ENCODE results near the gene ZC3HAV1. TPM values are rescaled to one million over a fixed set of nuclear protein-coding genes. Genes with fewer than 3 reads are reported as not detected.
"Not testable (repeated sequence)": the region's sequence is repeated elsewhere in the genome, so short reads cannot be mapped to it uniquely, and the experiment has no call there.

ZC3HAV1 gene
- total and polyA plus RNA-seq, 5 donors from 2014 or later, result 122 to 220 (median 154) TPM

DNA sequence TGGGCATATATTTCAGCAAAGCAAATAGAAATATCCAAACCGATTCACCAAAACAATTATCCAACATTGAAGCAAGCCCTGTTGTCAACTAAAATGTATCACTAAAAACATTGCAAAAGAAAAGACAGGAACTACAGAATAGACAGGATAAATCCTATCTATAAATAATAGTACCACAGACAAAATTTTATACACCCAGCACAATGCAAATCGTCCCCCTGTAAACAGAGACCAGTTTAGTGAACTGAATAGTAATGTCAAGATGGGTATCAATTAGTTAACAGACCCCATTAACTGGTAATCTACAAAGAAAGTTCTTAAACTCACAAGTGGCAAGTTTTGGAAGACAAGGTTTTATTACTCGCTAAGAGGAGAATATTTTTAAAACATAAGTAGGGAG, 4.0 kb downstream of the ZC3HAV1 start:
- peaks cover 39% of the 10 kb centered on the region for H3K4me1 ChIP-seq (ENCODE audit: control insufficient read depth, insufficient read depth, low read length, poor library complexity, severe bottlenecking)
- no peaks in the 10 kb centered on the region for H3K9me3 ChIP-seq (ENCODE audit: control insufficient read depth in 2 of 2, low read length in 2 of 2)
- peaks cover 0 to 3% (median 0%) of the 10 kb centered on the region in 7 donors for H3K9me3 Mint-ChIP-seq
- DNase-seq, result no peak
- peaks cover 2% of the 10 kb centered on the region for H3K36me3 ChIP-seq (ENCODE audit: control insufficient read depth, insufficient read depth, low read length)
- H3K27ac Mint-ChIP-seq, result peak overlapping the region; percentile 48 to 97 (median 83)
- no peak for ATAC-seq (ENCODE audit: low read depth in 2 of 2)
- H3K27me3 Mint-ChIP-seq, result no peaks in the 10 kb centered on the region
- peak overlapping the region; percentile 98 for H3K27ac ChIP-seq (ENCODE audit: insufficient read depth, low read length, poor library complexity, severe bottlenecking)
- H3K4me3 ChIP-seq (ENCODE audit: low read depth, low read length), result peak overlapping the region; percentile 98
- H3K36me3 Mint-ChIP-seq, result peaks cover 40% of the 10 kb centered on the region
- peak overlapping the region; percentile 93 to 99 (median 94) for H3K4me3 Mint-ChIP-seq
- peaks cover 9 to 40% (median 30%) of the 10 kb centered on the region in 4 donors for H3K4me1 Mint-ChIP-seq
- no peaks in the 10 kb centered on the region for H3K27me3 ChIP-seq (ENCODE audit: control insufficient read depth, insufficient read depth, low read length)

DNA sequence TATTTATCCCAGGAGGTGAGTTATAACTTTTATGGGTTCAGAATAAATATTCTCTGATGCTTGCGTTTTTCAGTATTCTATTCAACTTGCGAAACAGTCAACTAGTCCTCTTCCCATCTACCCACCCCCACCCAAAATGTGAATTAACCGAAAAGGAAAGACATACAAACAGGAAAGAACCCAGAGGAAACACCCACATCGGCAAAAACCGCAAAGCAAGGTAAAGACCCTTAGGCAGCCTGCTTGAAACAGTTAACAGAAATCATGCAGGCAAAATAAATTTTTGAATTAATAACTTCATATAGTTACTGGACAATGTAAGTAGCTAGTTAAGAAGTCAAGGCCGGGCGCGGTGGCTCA, 5.4 kb downstream of the ZC3HAV1 start:
- peaks cover 50% of the 10 kb centered on the region for H3K36me3 Mint-ChIP-seq

DNA sequence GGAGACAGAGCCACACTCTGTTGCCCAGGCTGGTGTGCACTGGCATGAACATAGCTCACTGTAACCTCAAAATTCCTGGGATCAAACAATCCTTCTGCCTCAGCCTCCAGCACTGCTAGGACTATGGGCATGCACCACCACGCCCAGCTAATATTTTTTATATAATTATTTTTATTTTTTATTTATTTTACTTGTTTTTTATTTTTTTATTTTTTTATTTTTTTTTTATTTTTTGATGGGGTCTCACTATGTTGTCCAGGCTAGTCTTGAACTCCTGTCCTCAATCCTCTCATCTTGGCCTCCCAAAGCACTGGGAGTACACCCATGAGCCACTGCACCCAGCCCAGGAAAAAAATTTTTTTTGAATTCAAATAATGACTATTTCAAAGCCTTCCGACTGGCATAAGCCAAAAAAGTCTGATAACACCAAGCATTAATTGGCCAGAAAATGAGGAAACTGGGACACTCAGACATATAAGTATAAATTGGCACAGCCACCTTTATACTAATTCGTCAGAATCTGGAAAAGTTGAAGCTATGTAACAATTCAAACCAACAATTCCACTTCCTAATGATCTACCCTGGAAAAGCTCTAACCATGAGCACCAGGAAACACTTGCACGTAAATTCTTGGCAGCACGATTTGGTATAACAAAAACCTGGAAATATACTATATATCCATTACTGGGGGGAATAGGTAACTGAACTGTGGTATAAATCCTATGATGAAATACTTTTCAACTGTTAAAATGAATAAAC, 6.3 kb downstream of the ZC3HAV1 start:
- Mint-ChIP-seq H3K9me3 (peaks cover 0 to 3% (median 0%) of the 10 kb centered on the region in 7 donors), H3K4me3 (peak overlapping the region; percentile 93 to 99 (median 94)), H3K27ac (peak overlapping the region; percentile 48 to 97 (median 83)), H3K27me3 (no peaks in the 10 kb centered on the region), H3K4me1 (peaks cover 9 to 53% (median 40%) of the 10 kb centered on the region in 4 donors), H3K36me3 (peaks cover 54% of the 10 kb centered on the region)
- H3K36me3 ChIP-seq (ENCODE audit: control insufficient read depth, insufficient read depth, low read length), result peaks cover 14% of the 10 kb centered on the region
- no peaks in the 10 kb centered on the region for H3K9me3 ChIP-seq (ENCODE audit: control insufficient read depth in 2 of 2, low read length in 2 of 2)
- peak overlapping the region; percentile 98 for H3K27ac ChIP-seq (ENCODE audit: insufficient read depth, low read length, poor library complexity, severe bottlenecking)
- peak overlapping the region; percentile 98 for H3K4me3 ChIP-seq (ENCODE audit: low read depth, low read length)
- H3K27me3 ChIP-seq (ENCODE audit: control insufficient read depth, insufficient read depth, low read length), result no peaks in the 10 kb centered on the region
- ATAC-seq (ENCODE audit: low read depth in 2 of 2), result no peak
- no peak for DNase-seq
- peaks cover 54% of the 10 kb centered on the region for H3K4me1 ChIP-seq (ENCODE audit: control insufficient read depth, insufficient read depth, low read length, poor library complexity, severe bottlenecking)

More for the DNA sequence above, 5.4 kb downstream of the ZC3HAV1 start:
- H3K27ac Mint-ChIP-seq, result peak overlapping the region; percentile 48 to 97 (median 83)
- H3K9me3 Mint-ChIP-seq, result peaks cover 0 to 3% (median 0%) of the 10 kb centered on the region in 7 donors
- peaks cover 46% of the 10 kb centered on the region for H3K4me1 ChIP-seq (ENCODE audit: control insufficient read depth, insufficient read depth, low read length, poor library complexity, severe bottlenecking)
- peak overlapping the region; percentile 93 to 99 (median 94) for H3K4me3 Mint-ChIP-seq
- no peak for ATAC-seq (ENCODE audit: low read depth in 2 of 2)
- peak overlapping the region; percentile 98 for H3K4me3 ChIP-seq (ENCODE audit: low read depth, low read length)
- no peaks in the 10 kb centered on the region for H3K27me3 Mint-ChIP-seq
- peaks cover 6% of the 10 kb centered on the region for H3K36me3 ChIP-seq (ENCODE audit: control insufficient read depth, insufficient read depth, low read length)
- no peaks in the 10 kb centered on the region for H3K27me3 ChIP-seq (ENCODE audit: control insufficient read depth, insufficient read depth, low read length)
- no peaks in the 10 kb centered on the region for H3K9me3 ChIP-seq (ENCODE audit: control insufficient read depth in 2 of 2, low read length in 2 of 2)
- peak in 1 of 3 donors; percentile 81 for DNase-seq
- H3K4me1 Mint-ChIP-seq, result peaks cover 9 to 47% (median 34%) of the 10 kb centered on the region in 4 donors
- peak overlapping the region; percentile 98 for H3K27ac ChIP-seq (ENCODE audit: insufficient read depth, low read length, poor library complexity, severe bottlenecking)

DNA sequence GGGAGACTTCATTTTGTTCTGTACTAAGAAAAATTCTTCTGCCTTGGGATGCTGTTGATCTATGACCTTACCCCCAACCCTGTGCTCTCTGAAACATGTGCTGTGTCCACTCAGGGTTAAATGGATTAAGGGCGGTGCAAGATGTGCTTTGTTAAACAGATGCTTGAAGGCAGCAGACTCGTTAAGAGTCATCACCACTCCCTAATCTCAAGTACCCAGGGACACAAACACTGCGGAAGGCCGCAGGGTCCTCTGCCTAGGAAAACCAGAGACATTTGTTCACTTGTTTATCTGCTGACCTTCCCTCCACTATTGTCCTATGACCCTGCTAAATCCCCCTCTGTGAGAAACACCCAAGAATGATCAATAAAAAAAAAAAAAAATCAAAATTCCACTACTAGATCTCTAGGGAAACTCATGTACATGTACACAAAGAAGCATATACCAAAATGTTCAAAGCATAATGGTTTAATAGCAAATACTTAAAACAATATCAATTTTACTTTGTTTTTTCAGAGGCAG, 7.8 kb downstream of the ZC3HAV1 start:
- not testable (repeated sequence) for ATAC-seq (ENCODE audit: low read depth in 2 of 2); H3K9me3 ChIP-seq (ENCODE audit: control insufficient read depth in 2 of 2, low read length in 2 of 2); H3K27me3 Mint-ChIP-seq; DNase-seq; H3K27me3 ChIP-seq (ENCODE audit: control insufficient read depth, insufficient read depth, low read length); H3K9me3 Mint-ChIP-seq
- Mint-ChIP-seq H3K4me1 (peaks cover 9 to 62% (median 47%) of the 10 kb centered on the region in 4 donors), H3K36me3 (peaks cover 43% of the 10 kb centered on the region), H3K4me3 (peak overlapping the region; percentile 65 to 92 (median 88)), H3K27ac (peak overlapping the region; percentile 65 to 80 (median 71))
- peak overlapping the region; percentile 98 for H3K4me3 ChIP-seq (ENCODE audit: low read depth, low read length)
- peaks cover 22% of the 10 kb centered on the region for H3K36me3 ChIP-seq (ENCODE audit: control insufficient read depth, insufficient read depth, low read length)
- peak overlapping the region; percentile 98 for H3K27ac ChIP-seq (ENCODE audit: insufficient read depth, low read length, poor library complexity, severe bottlenecking)
- H3K4me1 ChIP-seq (ENCODE audit: control insufficient read depth, insufficient read depth, low read length, poor library complexity, severe bottlenecking), result peaks cover 68% of the 10 kb centered on the region

DNA sequence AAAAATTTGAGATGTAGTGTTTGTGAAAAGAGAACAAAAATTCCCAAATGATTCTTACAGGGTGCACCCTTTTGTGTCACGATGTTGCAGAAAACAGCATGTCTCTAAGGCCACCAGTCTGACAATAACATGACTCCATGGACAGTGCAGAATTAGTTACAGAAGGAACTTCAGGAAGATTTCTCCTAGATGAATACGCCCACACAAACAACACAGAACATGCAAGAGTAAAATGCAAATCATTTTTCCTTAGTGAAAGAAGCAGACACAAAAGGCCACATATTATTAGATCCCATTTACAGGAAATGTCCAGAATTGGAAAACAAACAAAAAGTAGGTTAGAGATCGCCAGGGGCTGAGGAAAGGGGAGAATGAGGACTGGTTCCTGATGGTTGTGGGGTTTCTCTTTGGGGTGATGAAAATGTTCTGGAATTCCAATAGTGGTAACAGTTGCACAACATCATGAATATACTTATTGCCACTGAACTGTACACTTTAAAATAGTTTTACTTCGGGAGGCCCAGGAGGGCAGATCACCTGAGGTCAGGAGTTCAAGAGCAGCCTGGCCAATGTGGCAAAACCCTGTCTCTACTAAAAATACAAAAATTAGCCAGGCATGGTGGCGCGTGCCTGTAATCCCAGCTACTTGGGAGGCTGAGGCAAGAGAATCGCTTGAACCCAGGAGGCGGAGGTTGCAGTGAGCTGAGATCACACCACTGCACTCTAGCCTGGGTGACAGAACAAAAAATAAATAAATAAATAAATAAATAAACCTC, 10.2 kb downstream of the ZC3HAV1 start:
- Histone ChIP-seq H3K9me3 (ENCODE audit: control insufficient read depth in 2 of 2, low read length in 2 of 2) (no peaks in the 10 kb centered on the region), H3K27ac (ENCODE audit: insufficient read depth, low read length, poor library complexity, severe bottlenecking) (peak overlapping the region; percentile 62), H3K27me3 (ENCODE audit: control insufficient read depth, insufficient read depth, low read length) (no peaks in the 10 kb centered on the region), H3K4me1 (ENCODE audit: control insufficient read depth, insufficient read depth, low read length, poor library complexity, severe bottlenecking) (peaks cover 83% of the 10 kb centered on the region), H3K36me3 (ENCODE audit: control insufficient read depth, insufficient read depth, low read length) (peaks cover 25% of the 10 kb centered on the region), H3K4me3 (ENCODE audit: low read depth, low read length) (peak overlapping the region; percentile 79)
- Mint-ChIP-seq H3K4me3 (peak overlapping the region; percentile 65 to 88 (median 81)), H3K27ac (peak overlapping the region; percentile 70 to 93 (median 88)), H3K4me1 (peaks cover 15 to 85% (median 59%) of the 10 kb centered on the region in 4 donors), H3K36me3 (peaks cover 41% of the 10 kb centered on the region), H3K9me3 (no peaks in the 10 kb centered on the region), H3K27me3 (no peaks in the 10 kb centered on the region)
- ATAC-seq (ENCODE audit: low read depth in 2 of 2), result no peak
- DNase-seq, result no peak

DNA sequence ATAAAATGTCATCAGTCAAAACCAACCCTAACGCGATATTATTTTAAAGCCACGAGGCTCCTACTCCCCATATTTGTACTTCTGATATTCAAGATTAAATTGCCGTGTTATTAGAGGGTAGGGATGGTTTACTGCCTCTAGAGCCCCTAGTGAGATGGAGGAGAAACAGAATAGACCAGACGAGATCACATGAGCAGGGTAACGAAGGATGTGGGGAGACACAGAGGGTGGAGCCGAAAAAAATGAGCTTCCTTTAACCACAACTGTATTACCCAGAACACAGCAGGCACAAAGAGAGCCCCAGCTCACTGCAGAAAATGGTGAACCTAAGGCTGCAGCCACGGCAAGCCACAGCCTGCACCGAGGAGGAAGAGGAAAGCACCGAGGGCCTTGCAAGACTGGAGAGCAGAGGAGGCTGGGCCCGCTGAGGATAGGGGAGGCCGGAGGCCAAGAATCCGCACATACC, 14.3 kb downstream of the ZC3HAV1 start:
- peak; percentile 98 for ATAC-seq (ENCODE audit: low read depth in 2 of 2)
- Mint-ChIP-seq H3K4me1 (peaks cover 10 to 94% (median 71%) of the 10 kb centered on the region in 4 donors), H3K27me3 (no peaks in the 10 kb centered on the region), H3K9me3 (no peaks in the 10 kb centered on the region), H3K36me3 (peaks cover 39% of the 10 kb centered on the region), H3K27ac (peak overlapping the region; percentile 90 to 95 (median 94)), H3K4me3 (peak overlapping the region; percentile 88 to 97 (median 90))
- Histone ChIP-seq H3K27me3 (ENCODE audit: control insufficient read depth, insufficient read depth, low read length) (no peaks in the 10 kb centered on the region), H3K4me3 (ENCODE audit: low read depth, low read length) (peak overlapping the region; percentile 90), H3K9me3 (ENCODE audit: control insufficient read depth in 2 of 2, low read length in 2 of 2) (no peaks in the 10 kb centered on the region), H3K27ac (ENCODE audit: insufficient read depth, low read length, poor library complexity, severe bottlenecking) (peak overlapping the region; percentile 92), H3K4me1 (ENCODE audit: control insufficient read depth, insufficient read depth, low read length, poor library complexity, severe bottlenecking) (peaks cover 98% of the 10 kb centered on the region), H3K36me3 (ENCODE audit: control insufficient read depth, insufficient read depth, low read length) (peaks cover 29% of the 10 kb centered on the region)
- peak; percentile 73 to 97 (median 94) for DNase-seq

DNA sequence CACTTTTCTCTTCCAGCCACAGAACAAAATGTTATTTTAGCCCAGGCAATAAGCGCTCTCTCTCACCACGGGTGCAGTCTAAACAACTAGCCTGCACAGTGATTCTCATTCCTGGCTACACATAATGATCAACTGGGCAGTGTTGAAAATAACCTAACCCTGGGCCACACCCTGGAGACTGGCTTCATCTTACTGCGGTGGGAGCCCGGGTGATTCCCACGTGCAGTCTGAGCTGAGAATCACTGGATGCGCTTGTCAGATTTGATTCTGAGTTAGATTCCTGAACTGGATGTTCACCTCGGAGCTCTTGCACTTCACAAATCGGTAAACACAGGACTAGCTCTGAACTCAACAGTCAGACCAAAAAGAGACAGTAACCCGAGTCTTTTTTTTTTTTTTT, 14.9 kb downstream of the ZC3HAV1 start:
- Mint-ChIP-seq H3K9me3 (no peaks in the 10 kb centered on the region), H3K4me1 (peaks cover 10 to 95% (median 68%) of the 10 kb centered on the region in 4 donors), H3K36me3 (peaks cover 36% of the 10 kb centered on the region), H3K27ac (peak overlapping the region; percentile 90 to 95 (median 94)), H3K4me3 (peak overlapping the region; percentile 88 to 97 (median 90)), H3K27me3 (no peaks in the 10 kb centered on the region)
- H3K4me3 ChIP-seq (ENCODE audit: low read depth, low read length), result peak overlapping the region; percentile 90
- DNase-seq, result peak in 1 of 3 donors; percentile 44
- H3K27me3 ChIP-seq (ENCODE audit: control insufficient read depth, insufficient read depth, low read length), result no peaks in the 10 kb centered on the region
- peaks cover 30% of the 10 kb centered on the region for H3K36me3 ChIP-seq (ENCODE audit: control insufficient read depth, insufficient read depth, low read length)
- no peak for ATAC-seq (ENCODE audit: low read depth in 2 of 2)
- peak overlapping the region; percentile 92 for H3K27ac ChIP-seq (ENCODE audit: insufficient read depth, low read length, poor library complexity, severe bottlenecking)
- peaks cover 98% of the 10 kb centered on the region for H3K4me1 ChIP-seq (ENCODE audit: control insufficient read depth, insufficient read depth, low read length, poor library complexity, severe bottlenecking)
- H3K9me3 ChIP-seq (ENCODE audit: control insufficient read depth in 2 of 2, low read length in 2 of 2), result no peaks in the 10 kb centered on the region
